Heart left ventricle (tissue), 16 donors: ENCODE data around the gene FOXK1. TPM values are rescaled to one million over a fixed set of nuclear protein-coding genes. Genes with fewer than 3 reads are reported as not detected.
A peak's percentile ranks its signal among the peaks of the same experiment; 100 is the strongest.
"Not testable (repeated sequence)": the region's sequence is repeated elsewhere in the genome, so short reads cannot be mapped to it uniquely, and the experiment has no call there.

Source experiments
- ATAC-seq, 4 donors: fragments of 200-7000 bp; cut with Tn5 transposase; one replicate each; pipeline ENCODE4 v1.9.1; 2020 to 2022; ENCODE audit warnings: moderate library complexity in 4 of 4, mild to moderate bottlenecking in 3 of 4, moderate number of reproducible peaks in 1 of 4
- DNase-seq, 5 donors: peaks; one replicate each; pipeline ENCODE4 v3.0.0-alpha.2; 2020
- H3K27ac ChIP-seq, 12 donors: fragments of 200-600 bp; sonication (generic) in 4 of 12; one replicate each; pipeline versions ENCODE4 v1.5.0 to v1.8.0; 2016 to 2022; ENCODE audit warnings: mild to moderate bottlenecking in 2 of 12
- H3K27me3 ChIP-seq, 9 donors: fragments of 200-600 bp; sonication (generic) in 2 of 9; one replicate each; pipeline versions ENCODE4 v1.5.1 to v1.8.0; 2016 to 2022; ENCODE audit warnings: mild to moderate bottlenecking in 3 of 9
- H3K36me3 ChIP-seq, 9 donors: fragments of 200-600 bp; sonication (generic) in 2 of 9; one replicate each; pipeline versions ENCODE4 v1.5.0 to v1.8.0; 2018 to 2022; ENCODE audit warnings: mild to moderate bottlenecking in 2 of 9
- H3K4me1 ChIP-seq, 12 donors: fragments of 200-600 bp; sonication (generic) in 4 of 12; one replicate each; pipeline versions ENCODE4 v1.5.0 to v1.8.0; 2016 to 2022; ENCODE audit warnings: mild to moderate bottlenecking in 3 of 12
- H3K4me3 ChIP-seq, 12 donors: fragments of 200-600 bp; sonication (generic) in 4 of 12; one replicate each; pipeline versions ENCODE4 v1.5.0 to v1.8.0; 2017 to 2022; ENCODE audit warnings: mild to moderate bottlenecking in 9 of 12, moderate library complexity in 4 of 12
- H3K9me3 ChIP-seq, 12 donors: fragments of 200-600 bp; sonication (generic) in 4 of 12; one replicate each; pipeline versions ENCODE4 v1.5.0 to v1.8.0; 2016 to 2022; ENCODE audit warnings: mild to moderate bottlenecking in 1 of 12
- POLR2A ChIP-seq, 2 donors: fragments of 450-650 bp; IDR thresholded peaks; one replicate each; pipeline ENCODE4 v1.6.1; 2017; ENCODE audit warnings: antibody characterized with exemption in 2 of 2, mild to moderate bottlenecking in 2 of 2, moderate library complexity in 2 of 2
- WGBS, 4 donors: extraction: QIAGEN DNeasy Blood & Tissue Kit in 2 of 4; methylation state at CpG; one replicate each; pipeline versions ENCODE4 v1.1.5 to v1.1.7; 2013 to 2018; 5-methylcytosine and 5-hydroxymethylcytosine counted together
- intact Hi-C, 10 donors: fragments of 100-400 bp; cut with DNase I; formaldehyde crosslinking; loops; one replicate each; pipeline versions ENCODE4 v1.11.1 to v1.14.2; 2022
- polyA plus RNA-seq, 2 donors: library from polyadenylated mRNA; stranded (reverse); fragments of 200-250 nt; gene quantifications; one replicate each; pipeline ENCODE4 v1.2.3, GENCODE V29; 2013
- total RNA-seq, 9 donors: library from RNA; depleted of rRNA in 2 of 9; stranded (reverse); fragments of >200 nt in 2 of 9; fragmentation: NEBNext Ultra II Directional in 3 of 9; extraction: Animal tissue kit (Norgen Biotek cat#: 25700) in 3 of 9; gene quantifications; one replicate each; pipeline versions ENCODE4 v1.1.0 to v1.2.4, GENCODE V29; 2016 to 2023
- TF ChIP-seq, protein P1 (sequence below), 12 donors: fragments of 200-600 bp; sonication (generic) in 4 of 12; IDR thresholded peaks; one replicate each; pipeline versions ENCODE4 v1.5.0 to v1.8.0; 2018 to 2022; ENCODE audit warnings: antibody characterized with exemption in 12 of 12, mild to moderate bottlenecking in 5 of 12
- donor health status: ischemic (EF 13 %, LVEDD 7.1; RV severe dilation, severe dysfunction).
- donor health status: healthy with polysubstance abuse.
- donor health status: DM: no; HTN: yes; CAD: no.
- donor health status: DM: no; HTN: no; CAD: no.
- donor health status: ischemic (EF 25% LVEDD 6.9; RV normal size, moderate dysfunction).
- donor health status: ischemic (EF 25% LVEDD 5.7; RV mildly dilated, moderate dysfunction).
- donor health status: healthy.
- donor health status: DM: yes; HTN: yes; CAD: no.
- donor health status: ischemic (EF 35%, LVEDD 5.7; RV mildly dilated, moderate dysfunction).
- donor health status: nonischemic (EF 11% LVEDD 7.7; RV severe dilation, severe dysfunction).
- donor health status: DM: yes; HTN: yes; CAD: no.
- donor health status: PGD.
- donor health status: ischemic (EF 29% LVEDD 5.4; RV normal size, mild dysfunction).
- donor health status: nonischemic (EF 23%, LVEDD 6.1; RV moderate dilation, normal function).

Gene FOXK1
- total and polyA plus RNA-seq, 11 donors, result 9.3 to 43.7 (median 19.8) TPM

DNA sequence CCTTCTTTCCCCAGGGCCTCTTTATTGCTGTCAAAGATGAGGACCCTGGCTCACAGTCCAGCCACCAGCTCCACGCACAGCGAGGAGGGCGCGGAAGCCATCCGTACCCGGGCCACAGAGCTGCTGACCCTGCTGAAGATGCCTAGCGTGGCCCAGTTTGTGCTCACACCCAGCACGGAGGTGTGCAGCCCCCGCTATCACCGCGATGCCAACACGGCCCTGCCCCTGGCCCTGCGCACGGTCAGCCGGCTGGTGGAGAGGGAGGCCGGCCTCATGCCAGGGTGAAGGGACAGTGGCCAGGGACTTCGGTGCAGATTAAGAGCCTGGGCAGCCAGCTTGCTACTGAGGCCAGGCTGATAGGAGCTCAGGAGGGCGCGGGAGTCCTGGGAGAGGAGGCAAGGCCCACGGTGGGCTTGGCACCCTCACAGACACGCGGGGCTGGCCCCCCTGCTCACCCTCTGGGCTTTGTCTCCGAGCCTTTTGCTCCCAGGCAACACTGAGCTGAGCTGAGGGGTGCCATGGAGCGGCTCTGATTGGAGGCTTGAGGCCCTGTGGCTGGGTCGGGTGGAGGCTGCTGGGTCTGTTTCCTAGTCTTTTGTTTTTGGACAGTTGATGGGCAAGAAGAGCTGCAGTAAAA, 109.1 kb downstream of the FOXK1 start:
- Histone ChIP-seq H3K4me3 (no peak overlapping the region), H3K4me1 (peaks cover 0 to 10% (median 5%) of the 10 kb centered on the region in 12 donors), H3K36me3 (peaks cover 0 to 58% (median 47%) of the 10 kb centered on the region in 9 donors), H3K27me3 (no peaks in the 10 kb centered on the region), H3K27ac (no peak overlapping the region), H3K9me3 (no peaks in the 10 kb centered on the region)
- DNase-seq (peak in 2 of 5 donors; percentile 12 to 54), ATAC-seq (no peak)
- intact Hi-C loops, result loop anchor here in 2 of 10 donors (10.0 kb wide), 2 partner anchors 94 to 294 kb away; partner anchors contain the start of gene RADIL (in 1 of the 2)
- 90 to 94% (median 93%) methylated on average over 22 to 25 of the region's 25 CpGs for WGBS, 4 donors
- no peak for TF ChIP-seq POLR2A (IDR thresholded peaks at IDR 0.05)
- TF ChIP-seq, protein P1, sequence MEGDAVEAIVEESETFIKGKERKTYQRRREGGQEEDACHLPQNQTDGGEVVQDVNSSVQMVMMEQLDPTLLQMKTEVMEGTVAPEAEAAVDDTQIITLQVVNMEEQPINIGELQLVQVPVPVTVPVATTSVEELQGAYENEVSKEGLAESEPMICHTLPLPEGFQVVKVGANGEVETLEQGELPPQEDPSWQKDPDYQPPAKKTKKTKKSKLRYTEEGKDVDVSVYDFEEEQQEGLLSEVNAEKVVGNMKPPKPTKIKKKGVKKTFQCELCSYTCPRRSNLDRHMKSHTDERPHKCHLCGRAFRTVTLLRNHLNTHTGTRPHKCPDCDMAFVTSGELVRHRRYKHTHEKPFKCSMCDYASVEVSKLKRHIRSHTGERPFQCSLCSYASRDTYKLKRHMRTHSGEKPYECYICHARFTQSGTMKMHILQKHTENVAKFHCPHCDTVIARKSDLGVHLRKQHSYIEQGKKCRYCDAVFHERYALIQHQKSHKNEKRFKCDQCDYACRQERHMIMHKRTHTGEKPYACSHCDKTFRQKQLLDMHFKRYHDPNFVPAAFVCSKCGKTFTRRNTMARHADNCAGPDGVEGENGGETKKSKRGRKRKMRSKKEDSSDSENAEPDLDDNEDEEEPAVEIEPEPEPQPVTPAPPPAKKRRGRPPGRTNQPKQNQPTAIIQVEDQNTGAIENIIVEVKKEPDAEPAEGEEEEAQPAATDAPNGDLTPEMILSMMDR (IDR thresholded peaks at IDR 0.05), result no peak

DNA sequence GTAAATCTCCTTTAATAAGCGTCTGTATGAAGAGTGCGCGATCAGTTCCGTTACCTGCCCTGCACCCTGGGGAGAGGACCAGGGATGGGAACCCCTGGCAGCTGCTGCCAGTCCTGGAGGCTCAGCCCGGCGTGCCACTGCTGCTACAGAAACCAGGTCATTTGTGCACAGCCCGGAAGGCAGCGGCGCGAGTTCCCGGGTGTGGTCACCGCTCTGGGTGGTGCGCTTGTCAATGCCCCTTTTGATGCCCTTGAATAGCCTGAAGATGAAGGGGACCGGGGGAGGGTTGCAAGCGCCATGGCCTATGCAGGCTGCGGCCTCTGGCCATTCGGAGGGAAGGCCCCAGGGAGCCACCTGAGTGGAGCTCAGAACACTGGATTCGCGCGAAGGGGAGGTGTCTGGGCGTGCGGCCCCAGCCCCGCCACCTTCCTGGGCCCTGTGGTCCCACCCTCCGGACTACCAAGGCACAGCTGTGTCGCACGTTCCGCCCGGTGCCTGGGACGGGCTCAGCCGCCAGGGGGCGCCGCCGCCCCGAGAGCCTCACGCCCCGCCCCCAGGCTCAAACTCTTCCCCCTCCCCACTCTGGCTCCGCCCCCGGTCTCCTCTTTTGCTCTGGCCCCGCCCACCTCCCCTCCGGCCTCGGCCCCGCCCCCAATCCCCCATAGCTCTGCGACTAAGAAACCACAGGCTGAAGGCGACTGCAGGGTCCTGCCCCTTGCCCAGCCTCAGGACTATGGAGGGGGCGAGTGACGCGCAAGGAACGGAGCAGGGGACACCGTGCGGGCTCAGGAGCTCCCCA, 109.8 kb downstream of the FOXK1 start:
- Histone ChIP-seq H3K4me3 (peak overlapping the region in 11 of 12 donors; percentile 11 to 62 (median 51)), H3K9me3 (no peaks in the 10 kb centered on the region), H3K27ac (peak overlapping the region in 6 of 12 donors; percentile 25 to 76 (median 47)), H3K4me1 (peaks cover 0 to 10% (median 5%) of the 10 kb centered on the region in 12 donors), H3K27me3 (no peaks in the 10 kb centered on the region), H3K36me3 (peaks cover 0 to 51% (median 40%) of the 10 kb centered on the region in 9 donors)
- ATAC-seq, result peak; percentile 29 to 74 (median 66)
- WGBS, 4 donors, result 49 to 88% (median 56%) methylated on average over 18 to 50 of the region's 50 CpGs
- peak; percentile 62 to 85 (median 83) for DNase-seq
- intact Hi-C loops, result loop anchor here in 4 of 10 donors (2.0 to 10.0 kb wide), 4 partner anchors 91 to 297 kb away; partner anchors contain the start of gene RADIL (in 2 of the 4)
- no peak for TF ChIP-seq POLR2A (IDR thresholded peaks at IDR 0.05)
- TF ChIP-seq, protein P1 (IDR thresholded peaks at IDR 0.05), result peak; percentile 63 to 96 (median 82)

DNA sequence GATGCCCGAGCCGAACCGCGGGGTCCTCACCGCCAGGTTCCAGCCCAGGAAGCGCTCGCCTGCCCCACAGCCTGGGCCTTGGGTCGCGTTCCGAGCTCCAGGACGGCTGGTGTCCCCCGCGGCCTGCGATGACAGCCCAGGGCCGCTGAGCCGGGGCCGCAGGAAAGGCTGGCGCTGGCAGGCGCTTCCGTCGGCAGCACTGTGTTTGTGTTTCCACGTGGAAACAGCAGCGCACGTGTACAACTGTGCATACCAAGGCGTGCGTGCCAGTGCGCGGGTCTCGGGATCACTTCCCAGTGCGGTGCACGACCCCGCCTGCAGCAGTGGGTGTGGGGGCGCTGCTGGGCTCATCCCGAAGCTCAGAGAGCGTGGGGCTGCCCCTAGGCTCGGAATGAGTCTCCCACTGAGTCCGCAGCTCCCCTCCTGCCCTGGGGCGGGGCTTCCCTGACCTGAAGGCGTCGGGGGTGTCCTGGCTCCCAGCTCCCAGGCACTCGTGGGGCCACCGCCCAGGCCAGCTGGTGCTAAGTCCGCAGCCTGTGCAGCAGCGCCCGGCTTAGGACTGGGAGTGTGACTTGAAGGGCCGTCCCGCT, 110.5 kb downstream of the FOXK1 start:
- peaks cover 0 to 44% (median 33%) of the 10 kb centered on the region in 9 donors for H3K36me3 ChIP-seq
- no peaks in the 10 kb centered on the region for H3K9me3 ChIP-seq
- 32 to 95% (median 43%) methylated on average over 7 to 47 of the region's 47 CpGs for WGBS, 4 donors
- no peak for DNase-seq
- H3K4me3 ChIP-seq, result peak overlapping the region in 11 of 12 donors; percentile 11 to 62 (median 51)
- peaks cover 0 to 12% (median 5%) of the 10 kb centered on the region in 12 donors for H3K4me1 ChIP-seq
- peak in 3 of 4 donors; percentile 28 to 31 (median 29) for ATAC-seq
- intact Hi-C loops, result loop anchor here in 4 of 10 donors (2.0 to 10.0 kb wide), 4 partner anchors 90 to 296 kb away; partner anchors contain the start of gene RADIL (in 2 of the 4)
- H3K27me3 ChIP-seq, result no peaks in the 10 kb centered on the region
- peak overlapping the region in 6 of 12 donors; percentile 25 to 76 (median 47) for H3K27ac ChIP-seq
- TF ChIP-seq, protein P1 (IDR thresholded peaks at IDR 0.05), result peak in 1 of 12 donors; percentile 4
- no peak for TF ChIP-seq POLR2A (IDR thresholded peaks at IDR 0.05)

DNA sequence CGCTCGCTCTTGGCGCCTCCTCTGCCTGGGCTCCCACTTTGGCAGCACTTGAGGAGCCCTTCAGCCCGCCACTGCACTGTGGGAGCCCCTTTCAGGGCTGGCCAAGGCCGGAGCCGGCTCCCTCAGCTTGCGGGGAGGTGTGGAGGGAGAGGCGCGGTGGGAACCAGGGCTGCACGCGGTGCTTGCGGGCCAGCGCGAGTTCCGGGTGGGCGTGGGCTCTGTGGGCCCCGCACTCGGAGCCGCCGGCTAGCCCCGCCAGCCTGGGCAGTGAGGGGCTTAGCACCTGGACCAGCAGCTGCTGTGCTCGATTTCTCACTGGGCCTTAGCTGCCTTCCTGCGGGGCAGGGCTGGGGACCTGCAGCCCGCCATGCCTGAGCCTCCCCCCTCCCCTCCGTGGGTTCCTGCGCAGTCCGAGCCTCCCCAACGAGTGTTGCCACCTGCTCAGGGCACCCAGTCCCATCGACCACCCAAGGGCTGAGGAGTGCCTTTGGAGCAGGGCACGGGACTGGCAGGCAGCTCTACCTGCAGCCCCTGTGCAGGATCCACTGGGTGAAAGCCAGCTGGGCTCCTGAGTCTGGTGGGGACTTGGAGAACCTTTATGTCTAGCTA, 111.4 kb downstream of the FOXK1 start:
- not testable (repeated sequence) for H3K27ac ChIP-seq, ATAC-seq, H3K9me3 ChIP-seq, DNase-seq, H3K4me3 ChIP-seq, H3K27me3 ChIP-seq
- peaks cover 0 to 35% (median 25%) of the 10 kb centered on the region in 9 donors for H3K36me3 ChIP-seq
- intact Hi-C loops, result loop anchor here in 4 of 10 donors (2.0 to 10.0 kb wide), 4 partner anchors 89 to 295 kb away; partner anchors contain the start of gene RADIL (in 2 of the 4)
- peaks cover 0 to 18% (median 10%) of the 10 kb centered on the region in 12 donors for H3K4me1 ChIP-seq
- WGBS, 4 donors, result 95 to 98% (median 97%) methylated on average over 10 to 30 of the region's 30 CpGs

DNA sequence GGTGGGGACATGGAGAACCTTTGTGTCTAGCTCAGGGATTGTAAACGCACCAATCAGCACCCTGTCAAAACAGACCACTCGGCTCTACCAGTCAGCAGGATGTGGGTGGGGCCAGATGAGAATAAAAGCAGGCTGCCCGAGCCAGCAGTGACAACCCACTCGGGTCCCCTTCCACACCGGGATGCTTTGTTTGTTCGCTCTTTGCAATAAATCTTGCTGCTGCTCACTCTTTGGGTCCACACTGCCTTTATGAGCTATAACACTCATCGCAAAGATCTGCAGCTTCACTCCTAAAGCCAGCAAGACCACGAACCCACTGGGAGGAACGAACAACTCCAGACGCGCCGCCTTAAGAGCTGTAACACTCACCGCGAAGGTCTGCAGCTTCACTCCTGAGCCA, 112.1 kb downstream of the FOXK1 start:
- intact Hi-C loops, result loop anchor here in 2 of 10 donors (10.0 kb wide), 2 partner anchors 91 to 291 kb away; partner anchors contain the start of gene RADIL (in 1 of the 2)
- not testable (repeated sequence) for H3K27ac ChIP-seq, ATAC-seq, DNase-seq, H3K9me3 ChIP-seq, H3K4me3 ChIP-seq, H3K27me3 ChIP-seq
- H3K36me3 ChIP-seq, result peaks cover 0 to 28% (median 21%) of the 10 kb centered on the region in 9 donors
- WGBS, 4 donors, result 86 to 94% (median 90%) methylated on average over 13 to 14 of the region's 14 CpGs
- peaks cover 0 to 25% (median 11%) of the 10 kb centered on the region in 12 donors for H3K4me1 ChIP-seq
